ENCODE results near the gene RTL1.

GRCh38 chr14:100837805-100838350 is 65.6 kb downstream of the RTL1 start:
- TF ChIP-seq CTCF (IDR thresholded peaks at IDR 0.05; ENCODE audit: low read depth, low read length, poor library complexity, severe bottlenecking) (no peak), EZH2phosphoT487 (IDR thresholded peaks at IDR 0.05; ENCODE audit: borderline replicate concordance, low read length) (no peak)

Data from DOHH2 (cell line).